NCI-H2196 (cell line): Measurements from ENCODE around the gene GPR146.
"Not testable (repeated sequence)": the region's sequence is repeated elsewhere in the genome, so short reads cannot be mapped to it uniquely, and the experiment has no call there.

ENCODE experiments used
- DNase-seq: peaks from one replicate; lab custom pipeline; 2025; ENCODE audit not compliant: unreplicated experiment; lab: John Stamatoyannopoulos, UW

Gene GPR146

GRCh38 chr7:1024876-1025742 is 19.2 kb upstream of the GPR146 start:
- DNase-seq, result no peak

- peak; percentile 67 for DNase-seq
Measured at GRCh38 chr7:1025743-1026581, 18.4 kb upstream of the GPR146 start.

- DNase-seq, result no peak
Measured at GRCh38 chr7:1026721-1027161, 17.6 kb upstream of the GPR146 start.

- DNase-seq, result no peak
Measured at GRCh38 chr7:1027242-1028043, 16.9 kb upstream of the GPR146 start.

- DNase-seq, result peak; percentile 94
Measured at GRCh38 chr7:1028044-1028770, 16.1 kb upstream of the GPR146 start.

- DNase-seq, result peak; percentile 84
Measured at GRCh38 chr7:1028775-1029636, 15.3 kb upstream of the GPR146 start.

DNA sequence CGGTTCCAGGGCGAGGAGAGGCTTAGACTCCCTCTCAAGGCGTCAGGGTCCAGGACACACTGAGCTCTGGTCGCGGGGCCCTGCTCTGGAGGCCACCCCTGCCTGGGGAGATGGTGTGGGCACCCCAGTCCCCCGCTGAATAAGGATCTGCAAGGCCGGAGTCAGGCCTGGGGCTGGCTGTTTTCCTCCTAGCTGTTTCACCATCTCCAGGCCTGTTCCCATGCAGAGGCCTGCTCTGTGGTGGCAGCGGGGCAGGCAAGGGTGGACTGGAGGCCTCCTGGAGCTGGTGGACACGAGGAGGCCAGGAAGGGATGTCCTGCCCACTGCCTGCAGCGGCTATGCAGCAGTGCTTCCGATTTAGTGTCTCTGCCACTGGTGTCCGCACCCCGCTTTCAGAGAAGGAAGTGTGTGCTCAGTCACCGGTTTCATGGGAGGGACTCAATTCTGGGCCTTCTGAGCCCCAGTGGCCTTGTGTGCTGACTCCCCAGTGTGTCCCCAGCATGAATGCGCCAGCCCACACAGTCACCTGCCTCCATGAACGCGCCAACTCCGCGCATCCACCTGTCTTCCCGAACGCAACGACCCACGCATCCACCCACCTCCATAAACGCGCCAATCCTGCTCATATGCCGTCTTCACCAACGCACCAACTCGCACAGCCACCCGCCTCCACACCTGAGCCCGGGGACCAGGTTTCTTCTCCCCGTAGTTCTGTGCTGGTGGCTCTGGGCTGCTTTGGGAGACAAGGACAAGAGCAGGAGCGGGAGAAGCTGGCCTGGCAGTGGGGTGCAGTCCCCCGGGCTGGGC is 14.5 kb upstream of the GPR146 start:
- DNase-seq, result no peak

DNA sequence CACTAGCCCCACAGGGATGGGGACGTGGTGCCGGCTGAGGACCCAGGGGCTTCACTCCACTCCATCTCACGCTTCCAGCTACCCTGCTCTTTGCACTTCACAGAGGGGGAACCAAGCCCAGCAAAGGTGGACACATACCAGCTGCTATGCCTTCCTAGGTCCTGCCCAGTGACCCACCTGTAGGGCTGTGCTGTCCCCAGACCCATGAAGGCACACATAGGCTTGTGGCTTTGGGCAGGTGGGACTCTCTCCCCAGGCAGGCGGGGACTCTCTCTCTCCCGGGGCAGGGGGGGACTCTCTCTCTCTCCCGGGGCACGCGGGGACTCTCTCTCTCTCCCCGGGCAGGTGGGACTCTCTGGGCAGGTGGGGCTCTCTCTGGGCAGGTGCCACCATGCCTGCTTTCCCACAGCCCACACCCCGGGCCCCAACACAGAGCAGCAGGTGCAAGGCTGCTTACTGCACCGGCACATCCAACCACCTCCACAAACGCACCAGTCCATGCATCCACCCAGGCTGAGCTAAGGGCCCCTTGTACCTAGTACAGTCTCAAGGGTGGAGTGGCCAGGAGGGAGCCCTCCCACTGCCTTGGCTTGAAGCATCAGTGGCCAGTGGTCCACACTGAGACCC is 13.8 kb upstream of the GPR146 start:
- DNase-seq, result no peak

GRCh38 chr7:1031716-1032455 is 12.5 kb upstream of the GPR146 start:
- DNase-seq, result no peak

DNA sequence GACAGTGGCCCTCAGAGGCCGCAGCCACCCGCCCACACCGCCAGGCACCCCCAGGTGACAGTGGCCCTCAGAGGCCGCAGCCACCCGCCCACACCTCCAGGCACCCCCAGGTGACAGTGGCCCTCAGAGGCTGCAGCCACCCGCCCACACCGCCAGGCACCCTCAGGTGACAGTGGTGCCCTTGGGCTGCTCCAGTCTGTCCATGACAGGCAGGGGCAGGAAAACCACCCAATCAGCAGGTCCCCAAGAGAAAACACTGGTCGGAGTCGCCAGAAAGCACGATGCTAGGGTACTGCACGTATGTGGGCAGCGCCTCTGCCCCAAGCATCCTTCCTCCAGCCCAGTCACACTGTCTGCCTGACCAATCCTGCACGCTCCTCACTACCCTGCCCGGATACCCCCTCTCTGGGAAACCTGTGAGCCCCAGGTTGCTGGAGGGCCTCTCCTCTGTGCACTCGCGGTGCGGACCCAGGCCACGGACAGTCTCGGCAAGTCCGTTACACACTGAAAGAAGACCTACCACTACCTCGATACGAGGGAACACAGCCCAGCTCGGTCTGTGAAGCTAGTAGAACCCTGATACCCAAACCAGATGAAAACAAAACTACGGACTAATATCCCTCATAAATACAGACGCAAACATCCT is 11.7 kb upstream of the GPR146 start:
- no peak for DNase-seq

DNA sequence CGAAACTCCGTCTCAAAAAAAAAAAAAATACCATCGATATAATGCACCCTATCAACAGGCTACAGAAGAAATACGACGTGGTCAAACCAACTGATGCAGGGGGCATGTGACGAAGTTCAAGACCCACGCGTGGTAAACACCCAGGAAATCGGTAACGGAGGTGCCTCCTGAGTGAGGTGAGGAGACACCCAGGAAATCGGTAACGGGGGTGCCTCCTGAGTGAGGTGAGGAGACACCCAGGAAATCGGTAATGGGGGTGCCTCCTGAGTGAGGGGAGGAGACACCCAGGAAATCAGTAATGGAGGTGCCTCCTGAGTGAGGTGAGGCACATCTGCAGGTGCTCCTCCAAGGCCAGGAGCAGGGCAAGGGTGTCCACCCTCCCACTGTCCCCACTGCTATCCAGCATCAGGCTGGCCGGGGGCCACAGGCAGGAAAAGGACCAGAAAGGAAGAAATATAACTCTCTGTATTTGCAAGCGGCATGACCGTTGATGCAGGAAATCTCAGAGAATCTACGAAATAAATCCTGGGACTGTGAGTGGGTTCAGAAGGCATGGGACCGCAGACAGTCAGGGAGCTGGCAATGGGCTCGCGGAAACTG is 10.7 kb upstream of the GPR146 start:
- DNase-seq, result no peak

- DNase-seq, result not testable (repeated sequence)
Measured at GRCh38 chr7:1034769-1035168, 9.6 kb upstream of the GPR146 start.

- DNase-seq, result not testable (repeated sequence)
Measured at GRCh38 chr7:1036164-1036928, 8.0 kb upstream of the GPR146 start.

DNA sequence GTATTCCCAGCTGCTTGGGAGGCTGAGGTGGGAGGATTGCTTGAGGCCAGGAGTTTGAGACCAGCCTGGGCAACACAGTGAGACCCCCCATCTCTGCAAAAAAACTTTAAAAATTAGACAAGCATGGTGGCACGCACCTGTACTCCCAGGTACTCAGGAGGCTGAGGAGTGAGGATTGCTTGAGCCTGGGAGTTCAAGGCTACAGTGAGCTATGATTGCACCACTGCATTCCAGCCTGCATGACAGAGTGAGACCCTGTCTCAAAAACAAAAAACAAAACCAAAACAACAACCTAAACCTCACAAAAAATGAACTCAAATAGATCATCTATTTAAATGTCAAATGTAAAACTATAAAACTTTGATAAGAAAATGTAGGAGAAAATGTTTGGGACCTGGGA is 4.1 kb upstream of the GPR146 start:
- not testable (repeated sequence) for DNase-seq

DNA sequence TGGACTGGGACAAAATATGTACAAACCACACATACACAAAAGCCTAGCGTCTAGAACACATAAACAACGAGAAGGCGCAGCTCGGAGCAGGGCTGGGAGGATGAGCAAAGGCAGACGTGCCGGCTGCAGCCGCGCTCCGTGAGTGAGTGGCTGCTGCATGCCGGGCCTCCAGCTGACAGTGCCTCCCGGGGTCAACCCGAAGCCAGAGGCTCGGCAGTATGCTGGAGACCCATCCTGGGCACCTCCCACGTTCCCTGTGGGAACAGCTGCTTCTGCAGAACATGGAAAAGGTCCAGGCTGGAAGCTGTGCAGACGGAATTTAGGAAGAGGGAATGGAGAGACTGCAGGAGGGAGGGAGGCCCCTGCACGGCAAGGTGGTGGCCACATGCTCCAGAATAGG is 3.6 kb upstream of the GPR146 start:
- DNase-seq, result no peak
